ENCODE measurements around the gene LRRC26. TPM values are rescaled to one million over a fixed set of nuclear protein-coding genes. Genes with fewer than 3 reads are reported as not detected.

LRRC26 gene
- polyA plus RNA-seq, 10 donors = not detected

DNA sequence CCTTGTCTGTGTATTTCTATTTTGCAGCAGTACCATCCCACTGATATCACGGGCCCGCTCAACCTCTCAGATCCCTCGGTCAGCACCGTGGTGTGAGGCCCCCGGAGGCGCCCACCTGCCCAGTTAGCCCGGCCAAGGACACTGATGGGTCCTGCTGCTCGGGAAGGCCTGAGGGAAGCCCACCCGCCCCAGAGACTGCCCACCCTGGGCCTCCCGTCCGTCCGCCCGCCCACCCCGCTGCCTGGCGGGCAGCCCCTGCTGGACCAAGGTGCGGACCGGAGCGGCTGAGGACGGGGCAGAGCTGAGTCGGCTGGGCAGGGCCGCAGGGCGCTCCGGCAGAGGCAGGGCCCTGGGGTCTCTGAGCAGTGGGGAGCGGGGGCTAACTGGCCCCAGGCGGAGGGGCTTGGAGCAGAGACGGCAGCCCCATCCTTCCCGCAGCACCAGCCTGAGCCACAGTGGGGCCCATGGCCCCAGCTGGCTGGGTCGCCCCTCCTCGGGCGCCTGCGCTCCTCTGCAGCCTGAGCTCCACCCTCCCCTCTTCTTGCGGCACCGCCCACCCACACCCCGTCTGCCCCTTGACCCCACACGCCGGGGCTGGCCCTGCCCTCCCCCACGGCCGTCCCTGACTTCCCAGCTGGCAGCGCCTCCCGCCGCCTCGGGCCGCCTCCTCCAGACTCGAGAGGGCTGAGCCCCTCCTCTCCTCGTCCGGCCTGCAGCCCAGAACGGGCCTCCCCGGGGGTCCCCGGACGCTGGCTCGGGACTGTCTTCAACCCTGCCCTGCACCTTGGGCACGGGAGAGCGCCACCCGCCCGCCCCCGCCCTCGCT lies 1.9 kb downstream of the LRRC26 start:
- DNase-seq = no peak

- no peak for DNase-seq
Measured at GRCh38 chr9:137167277-137167746, 2.5 kb downstream of the LRRC26 start.

- DNase-seq = no peak
Measured at GRCh38 chr9:137166380-137167229, 3.2 kb downstream of the LRRC26 start.

DNA sequence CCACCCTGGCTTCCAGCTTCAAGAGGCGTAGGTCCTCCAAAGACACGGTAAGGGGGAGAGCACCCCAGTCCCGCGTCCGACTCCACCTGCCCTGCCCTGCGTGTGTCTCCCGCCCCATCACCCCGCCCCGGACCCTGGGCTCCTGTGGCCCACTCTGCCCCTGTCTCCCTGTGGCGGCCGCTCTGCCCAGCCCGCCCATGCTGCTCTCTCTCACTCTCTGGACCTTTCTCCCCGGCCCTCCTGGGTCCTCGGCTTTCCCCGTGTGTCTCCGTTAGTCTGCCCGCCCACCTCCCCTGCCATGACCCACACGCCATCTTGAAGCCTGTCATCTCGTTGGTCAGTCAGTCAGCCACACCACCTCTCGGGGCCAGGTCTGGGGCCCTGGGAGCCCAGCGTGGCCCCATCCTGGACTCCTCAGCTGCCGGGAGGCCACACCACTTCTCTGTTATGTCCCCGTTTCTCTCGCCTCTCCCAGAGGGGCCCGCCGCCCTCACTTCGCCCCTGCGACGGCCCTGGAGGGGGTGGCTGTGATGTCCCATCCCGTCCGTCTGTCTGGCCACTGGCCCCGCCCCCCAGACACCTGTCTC lies 4.5 kb downstream of the LRRC26 start:
- DNase-seq = no peak

- no peak for DNase-seq
Measured at GRCh38 chr9:137164370-137165249, 5.2 kb downstream of the LRRC26 start.

DNA sequence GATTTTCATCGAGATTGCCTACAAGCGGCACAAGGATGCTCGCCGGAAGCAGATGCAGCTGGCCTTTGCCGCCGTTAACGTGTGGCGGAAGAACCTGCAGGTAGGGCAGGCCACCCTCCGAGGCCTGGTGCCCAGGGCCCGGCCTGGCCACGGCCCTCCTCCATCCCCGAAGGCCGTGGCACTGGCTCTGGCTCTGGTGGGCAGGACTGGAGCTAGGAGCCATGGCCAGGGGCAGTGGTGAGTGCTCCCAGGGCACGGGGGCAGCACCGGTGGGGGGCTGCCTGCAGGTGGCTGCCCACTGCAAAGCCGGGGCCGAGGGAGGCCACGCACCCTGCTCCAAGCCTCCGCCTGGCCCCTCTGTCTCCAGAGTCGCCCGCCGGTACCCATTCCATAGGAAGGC lies 6.0 kb downstream of the LRRC26 start:
- no peak for DNase-seq

- no peak for DNase-seq
Measured at GRCh38 chr9:137163365-137163715, 6.5 kb downstream of the LRRC26 start.

- no peak for DNase-seq
Measured at GRCh38 chr9:137162505-137163364, 7.1 kb downstream of the LRRC26 start.

- DNase-seq = no peak
Measured at GRCh38 chr9:137161558-137162486, 8.0 kb downstream of the LRRC26 start.

GRCh38 chr9:137160716-137161557 lies 8.9 kb downstream of the LRRC26 start:
- DNase-seq = no peak

DNA sequence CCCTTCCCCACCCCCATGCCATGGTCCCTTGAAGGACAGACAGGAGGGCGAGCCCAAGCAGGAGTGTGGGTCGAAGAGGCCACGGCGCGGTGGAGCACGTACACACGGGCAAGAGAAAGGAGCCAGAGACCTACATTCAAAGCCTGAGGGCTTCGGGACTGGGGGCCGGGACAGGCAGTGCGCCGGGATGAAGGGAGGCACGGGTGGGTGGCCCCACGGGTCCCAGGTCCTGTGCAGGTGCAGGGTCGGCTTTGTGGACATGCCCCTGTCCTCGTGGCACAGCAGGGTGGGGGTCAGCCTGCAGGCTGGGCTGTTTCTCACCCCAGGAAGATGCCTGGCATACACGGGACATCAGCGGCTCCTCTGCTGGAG lies 9.8 kb downstream of the LRRC26 start:
- no peak for DNase-seq

DNA sequence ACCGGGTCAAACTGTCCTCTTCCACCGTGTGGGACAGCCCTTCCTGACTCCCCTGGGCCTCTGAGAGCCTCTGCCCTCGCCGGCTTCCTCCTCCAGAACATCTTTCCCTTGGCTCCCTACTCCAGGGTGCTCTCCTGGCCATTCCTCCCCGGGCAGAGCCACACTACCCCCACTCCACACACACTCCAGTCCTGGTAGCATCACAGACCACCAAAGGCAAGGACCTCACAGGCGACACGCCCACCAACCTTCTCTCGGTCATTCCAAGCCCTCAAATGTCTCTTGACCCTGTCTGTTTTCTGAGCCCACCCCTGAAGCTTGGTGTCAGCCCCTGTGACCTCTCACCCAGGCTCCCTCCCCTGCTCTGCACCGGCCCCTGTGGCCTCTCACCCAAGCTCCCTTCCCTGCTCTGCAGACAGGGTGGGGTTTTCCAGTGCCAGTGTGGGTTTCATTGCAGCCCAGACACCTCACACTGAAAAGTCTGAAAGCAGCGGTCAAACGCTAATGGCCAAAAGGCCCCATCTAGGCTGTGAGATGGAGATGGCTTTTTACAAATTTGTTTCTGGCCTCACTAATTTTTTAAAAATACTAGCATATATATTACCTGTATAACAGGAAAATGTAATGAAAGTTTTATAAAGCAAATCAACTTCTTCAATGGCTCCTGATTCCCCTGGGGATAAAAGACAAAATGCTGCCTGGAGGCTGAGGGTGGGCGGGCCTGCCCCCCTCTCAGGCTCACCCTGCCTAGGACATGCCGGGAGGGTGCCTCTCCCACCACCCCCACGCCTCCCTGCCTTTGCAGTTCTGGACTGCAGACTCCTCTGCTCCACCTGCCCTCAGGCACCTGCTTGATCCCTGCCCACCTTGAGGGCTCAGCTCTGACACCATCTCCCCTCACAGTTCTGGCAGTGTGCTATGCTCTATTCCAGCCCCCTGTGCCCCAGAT lies 10.5 kb downstream of the LRRC26 start:
- no peak for DNase-seq

DNA sequence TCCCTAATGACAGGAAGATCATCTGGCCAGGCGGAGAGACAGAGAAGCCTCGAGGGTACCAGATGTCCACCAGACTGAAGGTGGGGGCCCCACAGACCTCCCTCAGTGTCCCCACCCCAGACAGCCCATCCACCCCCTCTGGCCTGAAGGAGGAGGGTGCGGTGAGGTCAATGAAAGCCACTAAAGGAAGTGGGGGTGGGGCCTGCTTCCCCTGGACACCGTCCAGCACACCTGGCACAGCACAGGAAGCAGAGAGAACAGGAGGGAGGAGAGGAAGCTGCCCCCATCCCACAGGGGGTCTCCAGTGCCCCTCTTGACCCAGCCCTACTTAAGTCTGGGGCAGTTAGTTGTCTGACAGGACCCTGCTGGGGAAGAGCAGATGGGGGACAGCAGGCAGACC lies 11.2 kb downstream of the LRRC26 start:
- DNase-seq = no peak

GRCh38 chr9:137157618-137158415 lies 12.0 kb downstream of the LRRC26 start:
- DNase-seq = no peak

- DNase-seq = no peak
Measured at GRCh38 chr9:137156567-137157375, 13.1 kb downstream of the LRRC26 start.
